H9 (cell line): ENCODE data around the gene PKNOX2. TPM values are rescaled to one million over a fixed set of nuclear protein-coding genes. Genes with fewer than 3 reads are reported as not detected.
A peak's percentile ranks its signal among the peaks of the same experiment; 100 is the strongest.

ENCODE experiments used
- DNase-seq: peaks from one replicate; pipeline ENCODE4 v3.0.0-alpha.2; 2017
- H2AFZ ChIP-seq: one replicate; pipeline ENCODE4 v1.6.1; 2013; ENCODE audit warnings: mild to moderate bottlenecking, low read length, control low read depth, moderate library complexity
- H2AK5ac ChIP-seq: 2 replicates; pipeline ENCODE4 v1.6.1; 2013; ENCODE audit warnings: low read length, control low read depth, mixed read lengths; ENCODE audit not compliant: insufficient read length
- H2BK120ac ChIP-seq: one replicate; pipeline ENCODE4 v1.6.1; 2013; ENCODE audit warnings: low read depth, mild to moderate bottlenecking, low read length, control low read depth, inconsistent platforms; ENCODE audit not compliant: poor library complexity, severe bottlenecking
- H2BK12ac ChIP-seq: 2 replicates; pipeline ENCODE4 v1.6.1; 2013; ENCODE audit warnings: low read length, control low read depth, mixed read lengths, low read depth; ENCODE audit not compliant: insufficient read length
- H2BK15ac ChIP-seq: 2 replicates; pipeline ENCODE4 v1.6.1; 2013; ENCODE audit warnings: low read depth, low read length, control low read depth
- H2BK20ac ChIP-seq: one replicate; pipeline ENCODE4 v1.6.1; 2013; ENCODE audit warnings: low read depth, mild to moderate bottlenecking, low read length, control low read depth, inconsistent platforms; ENCODE audit not compliant: poor library complexity, severe bottlenecking
- H2BK5ac ChIP-seq: 2 replicates; pipeline ENCODE4 v1.6.1; 2013; ENCODE audit warnings: low read length, control low read depth, mixed read lengths; ENCODE audit not compliant: insufficient read length
- H3K14ac ChIP-seq: 2 replicates; pipeline ENCODE4 v1.6.1; 2013; ENCODE audit warnings: low read length, control low read depth; ENCODE audit not compliant: insufficient read depth
- H3K18ac ChIP-seq: 2 replicates; pipeline ENCODE4 v1.6.1; 2013; ENCODE audit warnings: low read depth, mild to moderate bottlenecking, mixed read lengths, low read length, control low read depth; ENCODE audit not compliant: insufficient read length
- H3K23ac ChIP-seq: 2 replicates; pipeline ENCODE4 v1.6.1; 2013; ENCODE audit warnings: low read length, control low read depth, mixed read lengths, low read depth; ENCODE audit not compliant: insufficient read length
- H3K23me2 ChIP-seq: 2 replicates; pipeline ENCODE4 v1.6.1; 2013; ENCODE audit warnings: low read depth, mild to moderate bottlenecking, mixed read lengths, low read length, control low read depth; ENCODE audit not compliant: insufficient read length, poor library complexity, severe bottlenecking
- H3K27ac ChIP-seq: 2 replicates; pipeline ENCODE4 v1.5.1; 2013; ENCODE audit warnings: low read length, control low read depth, mixed read lengths, low read depth; ENCODE audit not compliant: insufficient read length
- H3K27me3 ChIP-seq: 2 replicates; pipeline ENCODE4 v1.6.1; 2013; ENCODE audit warnings: low read length, control low read depth, inconsistent platforms; ENCODE audit not compliant: insufficient read depth
- H3K4ac ChIP-seq: 2 replicates; pipeline ENCODE4 v1.6.1; 2013; ENCODE audit warnings: low read depth, mild to moderate bottlenecking, control low read depth, inconsistent platforms, low read length, moderate library complexity
- H3K4me1 ChIP-seq: 2 replicates; pipeline ENCODE4 v1.6.1; 2013; ENCODE audit warnings: low read length, control low read depth, inconsistent platforms; ENCODE audit not compliant: insufficient read depth
- H3K4me2 ChIP-seq: 2 replicates; pipeline ENCODE4 v1.6.1; 2013; ENCODE audit warnings: low read length, control low read depth, mixed read lengths; ENCODE audit not compliant: insufficient read length, insufficient read depth
- H3K56ac ChIP-seq: 2 replicates; pipeline ENCODE4 v1.6.1; 2013; ENCODE audit warnings: low read depth, mild to moderate bottlenecking, mixed read lengths, low read length, control low read depth; ENCODE audit not compliant: insufficient read length
- H3K79me1 ChIP-seq: 2 replicates; pipeline ENCODE4 v1.6.1; 2013; ENCODE audit warnings: low read depth, mild to moderate bottlenecking, moderate library complexity, low read length, control low read depth, inconsistent platforms; ENCODE audit not compliant: insufficient read depth, poor library complexity, severe bottlenecking
- H3K79me2 ChIP-seq: 2 replicates; pipeline ENCODE4 v1.6.1; 2013; ENCODE audit warnings: low read length, control low read depth, inconsistent platforms; ENCODE audit not compliant: insufficient read depth
- H3K9ac ChIP-seq: 2 replicates; pipeline ENCODE4 v1.6.1; 2013; ENCODE audit warnings: low read length, control low read depth, mixed read lengths; ENCODE audit not compliant: insufficient read length; ENCODE audit errors: extremely low read depth
- H3K9me3 ChIP-seq: one replicate; pipeline ENCODE4 v1.6.1; 2013; ENCODE audit warnings: low read depth, low read length, inconsistent platforms; ENCODE audit not compliant: control insufficient read depth
- H3T11ph ChIP-seq: one replicate; pipeline ENCODE4 v1.6.1; 2013; ENCODE audit warnings: mild to moderate bottlenecking, low read length, control low read depth, inconsistent platforms
- H4K20me1 ChIP-seq: one replicate; pipeline ENCODE4 v1.6.1; 2013; ENCODE audit not compliant: control insufficient read depth, insufficient read length, insufficient read depth
- H4K5ac ChIP-seq: 2 replicates; pipeline ENCODE4 v1.6.1; 2013; ENCODE audit warnings: low read depth, mild to moderate bottlenecking, mixed read lengths, low read length, control low read depth; ENCODE audit not compliant: insufficient read length
- H4K8ac ChIP-seq: replicated peaks from 2 replicates; pipeline ENCODE4 v1.6.1; 2013; ENCODE audit warnings: low read length, control low read depth, mixed read lengths, low read depth; ENCODE audit not compliant: insufficient read length
- H4K91ac ChIP-seq: 2 replicates; pipeline ENCODE4 v1.6.1; 2013; ENCODE audit warnings: low read depth, mild to moderate bottlenecking, moderate library complexity, mixed read lengths, low read length, control low read depth; ENCODE audit not compliant: insufficient read length
- H3K27ac Mint-ChIP-seq, 3 experiments: 2 replicates in 2 of 3; 3 replicates in 1 of 3; pipeline ENCODE4 v1.8.0; 2020 to 2021; ENCODE audit warnings: mixed read lengths in 3 of 3, mild to moderate bottlenecking in 1 of 3, moderate library complexity in 1 of 3
- H3K27me3 Mint-ChIP-seq: 2 replicates; pipeline ENCODE4 v1.8.0; 2021; ENCODE audit warnings: low read depth, mild to moderate bottlenecking, moderate library complexity, mixed read lengths
- H3K36me3 Mint-ChIP-seq, 3 experiments: 2 replicates in 2 of 3; 3 replicates in 1 of 3; pipeline ENCODE4 v1.8.0; 2020 to 2021; ENCODE audit warnings: low read depth in 3 of 3, mixed read lengths in 3 of 3; ENCODE audit not compliant: insufficient read depth in 1 of 3
- H3K4me1 Mint-ChIP-seq, 2 experiments: 2 replicates each; pipeline ENCODE4 v1.8.0; 2020; ENCODE audit warnings: mixed read lengths in 2 of 2
- H3K4me3 Mint-ChIP-seq, 2 experiments: 2 replicates in 1 of 2; 3 replicates in 1 of 2; pipeline ENCODE4 v1.8.0; 2020 to 2021; ENCODE audit warnings: mild to moderate bottlenecking in 2 of 2, mixed read lengths in 2 of 2, moderate library complexity in 1 of 2
- H3K9me3 Mint-ChIP-seq, 2 experiments: 2 replicates in 1 of 2; 3 replicates in 1 of 2; pipeline ENCODE4 v1.8.0; 2020; ENCODE audit warnings: mild to moderate bottlenecking in 2 of 2, mixed read lengths in 2 of 2, moderate library complexity in 1 of 2
- WGBS: extraction: QIAGEN DNeasy Blood & Tissue Kit; methylation state at CpG from one replicate; pipeline ENCODE4 v1.1.7; 2013; ENCODE audit warnings: missing lambda C conversion rate, low lambda C conversion rate, mixed read lengths; ENCODE audit not compliant: insufficient read length; ENCODE audit errors: extremely low coverage; 5-methylcytosine and 5-hydroxymethylcytosine counted together
- total RNA-seq: library from RNA; stranded (reverse); gene quantifications from 2 replicates; pipeline ENCODE4 v1.2.1, GENCODE V29; 2021
- TF ChIP-seq, protein P1 (sequence below): fragments of 200-600 bp; sonication (generic); conservative IDR thresholded peaks from 3 replicates; pipeline ENCODE4 v1.8.0; 2021; ENCODE audit warnings: antibody characterized with exemption, mild to moderate bottlenecking

Gene PKNOX2
- total RNA-seq, 1 experiment from 2014 or later: 1.3 TPM

GRCh38 chr11:125162743-125163142 is 1.8 kb upstream of the PKNOX2 start:
- H3K23ac ChIP-seq: no peak overlapping the region
- DNase-seq: no peak

More at GRCh38 chr11:125162743-125163142, 1.8 kb upstream of the PKNOX2 start:
- no peaks in the 10 kb centered on the region; a peak in 1 of 7 replicates for H3K36me3 Mint-ChIP-seq
- peaks cover 35% of the 10 kb centered on the region for H3K23me2 ChIP-seq
- H2BK5ac ChIP-seq: no peak overlapping the region
- peaks cover 6% of the 10 kb centered on the region; the same call in 1 of the 2 replicates for H3K4me1 ChIP-seq
- 0 out of 5 replicates have a peak, but pooled peaks cover 0 to 3% of the 10 kb centered on the region in 2 experiments for H3K9me3 Mint-ChIP-seq
- H3K27ac Mint-ChIP-seq: peak overlapping the region in 1 of 3 experiments; percentile 93; a peak in 3 of 7 replicates
- no peak overlapping the region for H3K56ac ChIP-seq
- H3K4ac ChIP-seq: no peak overlapping the region
- no peak overlapping the region for H3K18ac ChIP-seq
- H2BK12ac ChIP-seq: no peak overlapping the region
- H3K27me3 Mint-ChIP-seq: peaks cover 34% of the 10 kb centered on the region
- H3K79me1 ChIP-seq: no peaks in the 10 kb centered on the region
- H4K8ac ChIP-seq: no peak overlapping the region
- no peak overlapping the region for H3T11ph ChIP-seq
- no peak overlapping the region for H2AFZ ChIP-seq
- no peak overlapping the region for H3K14ac ChIP-seq
- H2BK120ac ChIP-seq: no peak overlapping the region
- no peak overlapping the region for H2AK5ac ChIP-seq
- TF ChIP-seq, protein P1, sequence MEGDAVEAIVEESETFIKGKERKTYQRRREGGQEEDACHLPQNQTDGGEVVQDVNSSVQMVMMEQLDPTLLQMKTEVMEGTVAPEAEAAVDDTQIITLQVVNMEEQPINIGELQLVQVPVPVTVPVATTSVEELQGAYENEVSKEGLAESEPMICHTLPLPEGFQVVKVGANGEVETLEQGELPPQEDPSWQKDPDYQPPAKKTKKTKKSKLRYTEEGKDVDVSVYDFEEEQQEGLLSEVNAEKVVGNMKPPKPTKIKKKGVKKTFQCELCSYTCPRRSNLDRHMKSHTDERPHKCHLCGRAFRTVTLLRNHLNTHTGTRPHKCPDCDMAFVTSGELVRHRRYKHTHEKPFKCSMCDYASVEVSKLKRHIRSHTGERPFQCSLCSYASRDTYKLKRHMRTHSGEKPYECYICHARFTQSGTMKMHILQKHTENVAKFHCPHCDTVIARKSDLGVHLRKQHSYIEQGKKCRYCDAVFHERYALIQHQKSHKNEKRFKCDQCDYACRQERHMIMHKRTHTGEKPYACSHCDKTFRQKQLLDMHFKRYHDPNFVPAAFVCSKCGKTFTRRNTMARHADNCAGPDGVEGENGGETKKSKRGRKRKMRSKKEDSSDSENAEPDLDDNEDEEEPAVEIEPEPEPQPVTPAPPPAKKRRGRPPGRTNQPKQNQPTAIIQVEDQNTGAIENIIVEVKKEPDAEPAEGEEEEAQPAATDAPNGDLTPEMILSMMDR: no peak
- no peak overlapping the region for H4K91ac ChIP-seq
- H3K4me3 Mint-ChIP-seq: peak overlapping the region in 1 of 2 experiments; percentile 2; a peak in 1 of 5 replicates
- H4K5ac ChIP-seq: no peak overlapping the region
- WGBS: no CpG with 5 or more reads among the region's 4 CpGs
- H3K4me2 ChIP-seq: peak overlapping the region; percentile 88
- no peak overlapping the region for H2BK20ac ChIP-seq
- H3K27me3 ChIP-seq: peaks cover 23% of the 10 kb centered on the region
- H3K27ac ChIP-seq: no peak overlapping the region
- H3K9ac ChIP-seq: no peak overlapping the region
- H3K9me3 ChIP-seq: no peaks in the 10 kb centered on the region
- no peaks in the 10 kb centered on the region for H3K79me2 ChIP-seq
- H2BK15ac ChIP-seq: no peak overlapping the region
- no peaks in the 10 kb centered on the region for H4K20me1 ChIP-seq
- peaks cover 47 to 57% of the 10 kb centered on the region in 2 experiments for H3K4me1 Mint-ChIP-seq
